H7 (cell line): ENCODE data around the gene ITPKB. TPM values are rescaled to one million over a fixed set of nuclear protein-coding genes. Genes with fewer than 3 reads are reported as not detected.

ENCODE experiments used
- DNase-seq: peaks from one replicate; pipeline ENCODE4 v3.0.0; 2012
- H3K27me3 ChIP-seq: 2 replicates; pipeline ENCODE4 v1.6.0; 2011; ENCODE audit warnings: mild to moderate bottlenecking, low read length; ENCODE audit not compliant: control insufficient read depth, insufficient read depth
- H3K36me3 ChIP-seq: replicated peaks from 2 replicates; pipeline ENCODE4 v1.5.1; 2011; ENCODE audit warnings: low read length; ENCODE audit not compliant: control insufficient read depth, insufficient read depth
- H3K4me3 ChIP-seq: 2 replicates; pipeline ENCODE4 v1.5.1; 2011; ENCODE audit warnings: low read depth, mild to moderate bottlenecking, control low read depth, low read length, moderate library complexity; ENCODE audit not compliant: insufficient read depth
- total RNA-seq: library from RNA; depleted of rRNA; stranded (reverse); fragments of >200 nt; shearing (Covaris generic); gene quantifications from 2 replicates; pipeline ENCODE4 v1.2.3, GENCODE V29; 2014

ITPKB gene
- total RNA-seq, 1 experiment from 2014 or later = 15.3 TPM

DNA sequence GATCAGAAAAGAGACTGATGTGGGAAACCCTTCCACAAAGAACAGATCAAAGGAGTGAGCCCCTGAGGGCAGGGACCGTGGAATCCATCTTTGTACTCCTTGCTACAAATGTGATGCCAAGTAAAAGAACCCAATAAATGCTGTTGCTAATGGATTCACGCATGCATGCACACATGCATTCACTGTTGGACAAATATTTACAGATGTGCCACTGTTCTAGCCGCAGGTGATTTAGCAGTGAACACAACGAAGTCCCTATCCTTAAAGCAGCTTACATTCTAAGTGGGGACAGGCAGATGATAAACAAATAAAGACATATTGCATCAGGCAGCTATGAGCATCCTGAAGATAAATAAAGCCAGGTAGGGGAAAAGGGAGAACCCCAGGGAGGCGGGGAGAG lies 67.8 kb downstream of the ITPKB start:
- no peak overlapping the region for H3K4me3 ChIP-seq
- no peaks in the 10 kb centered on the region for H3K27me3 ChIP-seq
- no peaks in the 10 kb centered on the region for H3K36me3 ChIP-seq
- DNase-seq = no peak

- no peak for DNase-seq
- H3K27me3 ChIP-seq = no peaks in the 10 kb centered on the region
- no peaks in the 10 kb centered on the region for H3K36me3 ChIP-seq
- no peak overlapping the region for H3K4me3 ChIP-seq
These were observed 69.0 kb downstream of the ITPKB start for GRCh38 chr1:226670073-226670472.

DNA sequence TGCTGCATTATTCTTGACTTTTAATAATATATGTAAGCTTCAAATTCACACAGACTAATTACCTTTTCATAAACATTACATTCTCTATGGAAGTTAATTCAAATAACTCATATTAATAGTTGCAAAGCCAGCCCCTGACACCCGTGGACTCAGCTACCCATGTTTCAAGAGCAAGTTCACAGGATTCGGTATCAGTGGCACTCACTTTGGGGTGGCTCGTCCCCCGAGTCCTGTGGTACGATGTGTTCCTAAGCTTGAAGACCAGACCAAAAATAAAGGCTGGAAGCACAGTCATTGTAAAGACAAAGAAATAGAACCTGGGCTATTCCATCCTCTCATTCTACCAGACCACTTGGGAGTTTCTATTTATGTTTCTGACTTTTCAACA lies 70.9 kb downstream of the ITPKB start:
- Histone ChIP-seq H3K27me3 (no peaks in the 10 kb centered on the region), H3K36me3 (no peaks in the 10 kb centered on the region), H3K4me3 (no peak overlapping the region)
- DNase-seq = no peak

DNA sequence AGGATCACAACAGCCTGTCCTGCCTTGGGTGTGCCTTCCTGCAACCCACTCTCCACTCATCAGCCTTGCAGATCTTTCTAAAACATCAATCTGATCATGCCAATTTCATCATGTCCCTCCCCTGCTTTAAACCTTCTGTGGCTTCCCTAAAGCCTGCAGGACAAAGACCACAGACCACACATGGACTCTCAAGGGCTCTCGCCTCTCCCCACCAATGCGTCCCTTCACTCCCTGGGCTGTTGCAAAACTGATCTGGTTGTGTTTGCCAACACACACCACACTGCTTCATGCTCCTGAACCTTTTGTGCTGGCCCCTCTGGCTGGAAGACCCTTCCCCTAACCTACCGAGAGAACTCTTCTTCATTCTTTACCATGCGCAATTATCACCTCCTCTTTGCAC lies 72.4 kb downstream of the ITPKB start:
- no peak for DNase-seq
- Histone ChIP-seq H3K27me3 (no peaks in the 10 kb centered on the region), H3K36me3 (no peaks in the 10 kb centered on the region), H3K4me3 (no peak overlapping the region)

DNA sequence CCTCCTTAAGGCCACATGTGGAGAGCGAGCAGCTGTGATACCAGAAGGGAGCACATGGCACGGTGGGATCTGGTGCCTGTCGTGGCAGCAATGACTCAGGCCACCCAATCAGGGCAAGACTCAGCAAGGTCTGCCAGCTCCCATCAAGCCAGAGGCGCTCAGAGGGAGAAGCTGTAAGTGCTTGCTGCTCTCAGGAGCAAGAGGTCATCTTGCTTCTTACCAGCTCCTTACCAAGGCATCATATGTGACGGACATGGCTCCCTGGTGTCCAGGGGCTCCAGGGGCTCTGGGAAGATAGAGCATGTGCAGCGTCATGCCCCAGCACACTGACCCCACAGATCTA lies 72.9 kb downstream of the ITPKB start:
- no peak for DNase-seq
- Histone ChIP-seq H3K36me3 (no peaks in the 10 kb centered on the region), H3K4me3 (no peak overlapping the region), H3K27me3 (no peaks in the 10 kb centered on the region)

DNA sequence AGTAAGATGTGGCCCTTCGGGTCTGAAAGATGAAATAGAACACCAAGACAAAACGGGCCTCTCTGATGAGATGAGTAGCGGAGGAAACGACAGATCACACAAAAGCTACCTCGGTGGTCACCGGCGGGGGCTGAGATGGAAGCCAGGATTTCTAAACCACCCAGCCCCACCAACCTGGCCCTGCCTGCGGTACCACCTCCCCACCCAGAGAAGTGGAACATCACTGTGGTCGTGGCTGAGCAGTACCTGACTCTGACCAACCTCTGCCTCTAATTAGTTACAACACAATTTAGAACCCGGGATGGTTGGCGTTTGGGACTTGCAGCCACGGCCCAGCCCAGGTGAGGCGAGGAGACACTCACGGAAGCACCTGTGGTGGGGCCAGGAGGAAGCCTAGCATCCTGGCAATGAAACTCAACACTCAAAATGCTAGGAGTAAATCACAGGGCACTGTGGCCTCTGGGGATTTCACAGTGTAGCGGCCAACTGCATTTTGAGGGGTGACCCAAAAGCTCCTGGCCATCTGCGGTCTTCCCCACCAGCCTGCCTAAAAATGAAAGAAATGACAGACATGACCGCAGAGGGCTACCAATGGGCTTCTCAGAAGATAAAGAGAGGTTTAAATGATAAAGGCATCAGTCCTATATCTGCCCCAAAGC lies 73.4 kb downstream of the ITPKB start:
- H3K36me3 ChIP-seq = no peaks in the 10 kb centered on the region
- no peaks in the 10 kb centered on the region for H3K27me3 ChIP-seq
- no peak for DNase-seq
- H3K4me3 ChIP-seq = no peak overlapping the region

DNA sequence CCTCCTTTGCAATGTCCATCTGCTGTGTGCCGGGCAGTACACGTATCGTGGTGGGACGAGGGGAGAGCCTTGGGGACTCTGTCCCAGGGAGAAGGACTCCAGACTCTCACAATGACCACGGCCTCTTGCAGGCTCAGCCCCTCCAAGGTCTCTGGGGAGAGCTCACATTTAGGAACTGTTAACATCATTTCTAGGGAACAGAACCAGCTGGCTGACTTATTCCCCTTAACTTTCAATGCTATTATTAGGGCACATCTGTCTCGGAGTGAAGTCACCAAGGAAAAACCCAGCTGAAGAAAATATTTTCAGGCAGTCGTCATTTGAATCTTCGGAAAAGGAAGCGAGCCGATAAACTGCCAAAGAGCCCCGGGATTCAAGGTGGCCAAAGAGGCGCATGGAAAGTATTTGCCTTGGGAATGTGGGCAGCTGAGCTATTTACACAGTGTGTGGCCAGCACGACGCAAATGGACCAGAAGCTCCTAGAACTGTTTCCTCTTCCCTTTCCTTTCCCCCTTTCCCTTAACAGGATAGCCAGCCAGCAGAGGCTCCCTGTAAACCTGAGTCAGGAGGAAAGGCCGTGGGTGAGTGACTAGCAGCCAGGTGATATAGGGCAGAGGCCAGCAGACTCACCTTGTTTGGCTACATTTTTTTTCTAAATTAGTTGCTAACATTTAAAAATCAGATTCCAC lies 74.5 kb downstream of the ITPKB start:
- Histone ChIP-seq H3K4me3 (no peak overlapping the region), H3K27me3 (no peaks in the 10 kb centered on the region), H3K36me3 (no peaks in the 10 kb centered on the region)
- DNase-seq = no peak

DNA sequence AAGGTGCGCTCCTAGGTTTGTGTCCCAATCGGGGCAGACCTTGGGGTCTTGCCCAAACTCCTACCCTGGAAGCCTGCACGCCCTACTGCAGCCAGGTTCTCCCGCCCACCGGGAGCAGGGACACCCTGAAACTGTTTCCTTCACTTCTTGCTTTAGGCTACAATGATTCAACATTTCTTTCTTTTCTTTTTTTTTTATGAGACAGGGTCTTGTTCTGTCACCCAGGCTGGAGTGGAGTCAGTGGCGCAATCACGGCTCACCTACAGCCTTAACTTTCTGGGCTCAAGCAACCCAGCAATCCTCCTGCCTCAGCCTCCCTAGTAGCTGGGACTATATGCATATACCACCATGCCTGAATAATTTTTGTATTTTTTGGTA lies 75.8 kb downstream of the ITPKB start:
- H3K27me3 ChIP-seq = no peaks in the 10 kb centered on the region
- no peak for DNase-seq
- no peaks in the 10 kb centered on the region for H3K36me3 ChIP-seq
- H3K4me3 ChIP-seq = no peak overlapping the region

DNA sequence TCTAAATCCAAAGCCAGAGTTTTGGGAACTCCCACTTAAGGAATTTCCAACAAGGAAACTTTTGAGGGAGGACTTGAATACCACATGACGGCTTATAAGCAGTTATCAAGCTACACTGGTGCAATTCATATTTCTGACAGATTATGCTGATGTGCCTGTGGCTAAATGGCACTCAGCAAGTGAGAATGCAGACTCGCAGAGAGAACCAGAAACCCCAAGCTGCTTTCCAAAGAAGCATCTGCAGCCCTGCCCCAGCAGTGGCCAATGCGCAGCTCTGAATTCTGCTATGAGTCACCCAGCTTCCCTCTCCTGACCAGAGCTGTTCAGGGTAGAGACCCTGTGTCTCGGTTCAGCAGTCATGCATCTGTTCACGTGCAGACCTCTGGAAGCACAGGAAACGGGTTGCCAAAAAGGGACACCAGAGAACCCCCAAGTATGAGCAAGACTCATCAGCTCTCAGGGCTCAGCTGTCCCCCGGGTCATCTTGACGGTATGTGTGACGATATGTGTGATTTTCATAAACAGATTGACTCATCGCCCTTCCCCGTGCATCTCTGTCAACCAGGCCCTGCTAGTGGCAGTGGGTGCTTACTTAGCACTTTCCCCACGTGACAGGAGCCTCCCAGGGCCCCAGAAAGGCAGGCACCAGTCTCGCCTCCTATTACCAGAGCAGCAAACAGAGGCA lies 76.3 kb downstream of the ITPKB start:
- Histone ChIP-seq H3K36me3 (no peaks in the 10 kb centered on the region), H3K27me3 (no peaks in the 10 kb centered on the region), H3K4me3 (no peak overlapping the region)
- no peak for DNase-seq

- no peaks in the 10 kb centered on the region for H3K36me3 ChIP-seq
- no peak overlapping the region for H3K4me3 ChIP-seq
- H3K27me3 ChIP-seq = no peaks in the 10 kb centered on the region
- peak; percentile 57 for DNase-seq
These were observed 77.1 kb downstream of the ITPKB start for GRCh38 chr1:226661965-226662364.

DNA sequence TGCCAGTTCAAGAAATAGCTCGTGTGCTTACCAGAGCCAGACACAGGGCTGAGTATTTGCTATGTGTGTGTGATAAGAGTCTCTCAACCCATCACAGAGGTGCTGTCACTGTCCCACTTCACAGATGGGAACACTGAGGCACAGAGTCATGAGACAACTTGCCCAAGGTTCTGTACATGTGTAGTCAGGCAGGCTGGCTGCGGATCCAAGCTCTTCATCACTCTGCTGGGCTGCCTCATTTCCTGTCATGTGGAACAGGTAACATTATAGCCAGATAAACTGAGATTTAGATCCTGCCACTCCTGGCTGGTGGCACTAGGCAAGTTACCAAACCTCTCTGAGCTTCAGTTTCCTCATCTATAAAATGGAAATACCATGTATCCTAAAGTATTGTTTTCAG lies 77.8 kb downstream of the ITPKB start:
- H3K36me3 ChIP-seq = no peaks in the 10 kb centered on the region
- no peak overlapping the region for H3K4me3 ChIP-seq
- H3K27me3 ChIP-seq = no peaks in the 10 kb centered on the region
- no peak for DNase-seq

GRCh38 chr1:226660410-226661182 lies 78.5 kb downstream of the ITPKB start:
- DNase-seq = no peak
- Histone ChIP-seq H3K4me3 (no peak overlapping the region), H3K27me3 (no peaks in the 10 kb centered on the region), H3K36me3 (no peaks in the 10 kb centered on the region)

GRCh38 chr1:226659641-226660040 lies 79.4 kb downstream of the ITPKB start:
- DNase-seq = no peak
- Histone ChIP-seq H3K4me3 (no peak overlapping the region), H3K27me3 (no peaks in the 10 kb centered on the region), H3K36me3 (no peaks in the 10 kb centered on the region)

DNA sequence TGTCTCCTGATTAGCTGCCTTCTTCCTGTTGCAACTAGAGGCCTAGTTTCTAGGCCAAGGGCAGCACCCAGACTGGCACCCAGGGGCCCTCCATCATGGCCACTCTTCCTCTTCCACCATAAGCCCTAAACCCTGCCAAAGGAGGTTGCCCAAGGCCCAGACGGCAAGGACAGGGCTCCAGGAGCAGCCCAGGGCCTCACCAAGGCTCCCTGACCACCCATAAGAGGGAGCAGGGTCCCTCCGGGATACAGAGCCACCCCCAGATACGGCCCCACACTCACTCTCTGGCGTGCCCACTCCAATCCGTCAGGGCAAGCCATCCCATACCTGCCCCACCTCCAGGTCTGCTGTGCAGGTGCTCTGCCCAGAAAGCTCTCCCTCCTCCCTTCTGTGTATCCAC lies 79.9 kb downstream of the ITPKB start:
- Histone ChIP-seq H3K4me3 (no peak overlapping the region), H3K36me3 (no peaks in the 10 kb centered on the region), H3K27me3 (no peaks in the 10 kb centered on the region)
- DNase-seq = no peak
